IMR-90 (cell line): ENCODE measurements around the gene TASP1.

Experiments
- CHD1 ChIP-seq: IDR thresholded peaks from 2 replicates; pipeline ENCODE4 v1.6.1; 2012; ENCODE audit warnings: low read depth, low read length, improper control_type of control experiment
- CTCF ChIP-seq: conservative IDR thresholded peaks from 2 replicates; pipeline ENCODE4 v1.5.1; 2012; ENCODE audit warnings: mild to moderate bottlenecking, low read depth, low read length, improper control_type of control experiment
- POLR2A ChIP-seq: IDR thresholded peaks from 2 replicates; pipeline ENCODE4 v1.6.1; 2012; ENCODE audit warnings: mild to moderate bottlenecking, low read depth, low read length
- RFX5 ChIP-seq: IDR thresholded peaks from 2 replicates; pipeline ENCODE4 v1.8.0; 2012; ENCODE audit warnings: low read depth, mild to moderate bottlenecking, low read length, moderate library complexity

GRCh38 chr20:13384132-13384531 is 254.6 kb downstream of the TASP1 start:
- no peak for TF ChIP-seq RFX5
- TF ChIP-seq POLR2A: no peak
- no peak for TF ChIP-seq CTCF
- no peak for TF ChIP-seq CHD1
